Neural progenitor cell (in vitro differentiated cells): ENCODE results near the gene LHX4. TPM values are rescaled to one million over a fixed set of nuclear protein-coding genes. Genes with fewer than 3 reads are reported as not detected.
A peak's percentile ranks its signal among the peaks of the same experiment; 100 is the strongest.

ENCODE experiments used
- DNase-seq: peaks from one replicate; pipeline ENCODE4 v3.0.0-alpha.2; 2016; ENCODE audit warnings: low spot score
- H2AFZ ChIP-seq: fragments of 200-600 bp; sonication (generic); replicated peaks from 2 replicates; pipeline ENCODE4 v1.6.1; 2016; ENCODE audit warnings: antibody characterized with exemption
- H3F3A ChIP-seq: fragments of 200-600 bp; sonication (generic); 2 replicates; pipeline ENCODE4 v1.6.1; 2016; ENCODE audit warnings: antibody characterized with exemption, low read depth
- H3K27ac ChIP-seq: fragments of 200-600 bp; sonication (generic); 2 replicates; pipeline ENCODE4 v1.5.1; 2016; ENCODE audit warnings: mild to moderate bottlenecking
- H3K27me3 ChIP-seq: fragments of 200-600 bp; sonication (generic); 2 replicates; pipeline ENCODE4 v1.6.1; 2016; ENCODE audit warnings: mild to moderate bottlenecking, moderate library complexity
- H3K36me3 ChIP-seq: fragments of 200-600 bp; sonication (generic); 2 replicates; pipeline ENCODE4 v1.5.1; 2016
- H3K4me1 ChIP-seq: fragments of 200-600 bp; sonication (generic); 2 replicates; pipeline ENCODE4 v1.6.1; 2016; ENCODE audit warnings: mixed run types
- H3K4me2 ChIP-seq: fragments of 200-600 bp; sonication (generic); 2 replicates; pipeline ENCODE4 v1.6.1; 2016
- H3K4me3 ChIP-seq: fragments of 200-600 bp; sonication (generic); 2 replicates; pipeline ENCODE4 v1.5.1; 2016
- H3K79me2 ChIP-seq: fragments of 200-600 bp; sonication (generic); 2 replicates; pipeline ENCODE4 v1.6.1; 2016; ENCODE audit warnings: low read depth
- H3K9ac ChIP-seq: fragments of 200-600 bp; sonication (generic); 2 replicates; pipeline ENCODE4 v1.6.1; 2016
- H3K9me3 ChIP-seq: fragments of 200-600 bp; sonication (generic); 2 replicates; pipeline ENCODE4 v1.5.1; 2016; ENCODE audit warnings: low read depth
- H4K20me1 ChIP-seq: fragments of 200-600 bp; sonication (generic); 2 replicates; pipeline ENCODE4 v1.6.1; 2016; ENCODE audit warnings: low read depth
- H3K27ac Mint-ChIP-seq: 3 replicates; pipeline ENCODE4 v1.8.0; 2021; ENCODE audit warnings: mixed read lengths
- H3K27me3 Mint-ChIP-seq: 2 replicates; pipeline ENCODE4 v1.8.0; 2022; ENCODE audit warnings: low read depth, mild to moderate bottlenecking, inconsistent platforms, moderate library complexity, mixed read lengths; ENCODE audit not compliant: insufficient read depth
- H3K36me3 Mint-ChIP-seq: 3 replicates; pipeline ENCODE4 v1.8.0; 2021; ENCODE audit warnings: mixed read lengths
- H3K4me1 Mint-ChIP-seq: 3 replicates; pipeline ENCODE4 v1.8.0; 2021; ENCODE audit warnings: mixed read lengths
- H3K4me3 Mint-ChIP-seq: 3 replicates; pipeline ENCODE4 v1.8.0; 2021; ENCODE audit warnings: mild to moderate bottlenecking, moderate library complexity, mixed read lengths
- H3K9me3 Mint-ChIP-seq: 3 replicates; pipeline ENCODE4 v1.8.0; 2020; ENCODE audit warnings: mixed read lengths
- EZH2 ChIP-seq: fragments of 200-600 bp; sonication (generic); IDR thresholded peaks from 2 replicates; pipeline ENCODE4 v1.6.1; 2017; ENCODE audit warnings: antibody characterized with exemption, mild to moderate bottlenecking, moderate library complexity
- EZH2phosphoT487 ChIP-seq: fragments of 200-600 bp; sonication (generic); IDR thresholded peaks from 2 replicates; pipeline ENCODE4 v1.6.1; 2017; ENCODE audit warnings: antibody characterized with exemption
- total RNA-seq: library from RNA; depleted of rRNA; stranded (reverse); fragments of >200 nt; gene quantifications from 2 replicates; pipeline ENCODE4 v1.2.3, GENCODE V29; 2015; ENCODE audit warnings: low replicate concordance
- TF ChIP-seq, protein P1 (sequence below): fragments of 200-600 bp; sonication (generic); IDR thresholded peaks from 2 replicates; pipeline ENCODE4 v1.5.1; 2017; ENCODE audit warnings: antibody characterized with exemption, mild to moderate bottlenecking

The LHX4 gene
- total RNA-seq, 1 donor from 2014 or later: not detected

DNA sequence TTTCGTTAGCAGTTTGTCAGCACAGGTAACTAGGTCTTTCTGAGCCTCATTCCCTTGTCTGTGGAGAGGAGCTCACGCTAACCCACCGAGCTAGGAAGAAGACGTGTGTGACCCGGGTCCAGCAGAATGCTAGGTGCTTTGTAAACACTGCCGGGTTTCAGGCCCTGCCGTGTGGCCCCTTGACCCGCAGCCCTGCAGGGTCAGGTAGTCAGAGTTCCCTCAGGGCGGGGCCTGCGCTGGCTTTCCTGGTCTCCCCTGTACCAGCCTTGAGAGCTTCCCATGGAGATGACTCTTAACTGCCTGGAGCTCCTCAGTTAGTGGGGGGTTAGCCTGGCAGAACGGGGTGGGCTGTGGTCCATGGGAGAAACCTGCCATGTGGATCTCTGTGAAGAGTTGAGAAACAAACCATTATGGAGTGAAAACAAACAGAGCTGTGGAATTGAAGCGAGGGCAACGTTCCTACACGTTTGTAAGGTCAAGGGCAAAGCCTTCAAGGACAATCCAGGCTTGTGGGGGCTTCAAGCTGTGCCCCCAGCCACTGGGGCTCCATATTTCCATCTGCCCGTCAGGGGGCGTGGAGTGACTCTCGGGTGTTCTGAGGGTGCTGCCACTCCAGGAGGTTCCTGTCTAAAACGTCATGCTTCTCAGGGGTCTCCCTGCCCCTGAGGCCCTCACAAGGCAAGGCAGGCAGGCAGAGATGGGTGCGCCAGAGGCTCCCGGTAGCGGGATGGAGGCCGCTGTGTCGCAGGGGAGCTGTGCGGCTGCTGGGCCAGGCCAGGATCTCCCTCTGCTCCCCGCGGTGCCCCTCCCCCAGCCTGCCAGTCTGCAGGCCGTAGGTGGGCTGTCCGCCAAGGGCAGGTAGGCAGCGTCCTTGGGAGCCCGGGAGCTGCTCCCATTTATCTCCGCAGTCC, 23.8 kb downstream of the LHX4 start:
- H3K27ac Mint-ChIP-seq: no peak overlapping the region
- Histone ChIP-seq H3K27me3 (no peaks in the 10 kb centered on the region), H3K9ac (no peak overlapping the region), H3F3A (no peaks in the 10 kb centered on the region), H3K4me3 (no peak overlapping the region), H3K27ac (no peak overlapping the region), H3K9me3 (no peaks in the 10 kb centered on the region), H4K20me1 (no peaks in the 10 kb centered on the region), H2AFZ (no peak overlapping the region), H3K36me3 (no peaks in the 10 kb centered on the region), H3K4me2 (no peak overlapping the region), H3K4me1 (peaks cover 8% of the 10 kb centered on the region), H3K79me2 (no peaks in the 10 kb centered on the region)
- H3K27me3 Mint-ChIP-seq: peaks cover 10% of the 10 kb centered on the region
- H3K36me3 Mint-ChIP-seq: no peaks in the 10 kb centered on the region
- TF ChIP-seq, protein P1, sequence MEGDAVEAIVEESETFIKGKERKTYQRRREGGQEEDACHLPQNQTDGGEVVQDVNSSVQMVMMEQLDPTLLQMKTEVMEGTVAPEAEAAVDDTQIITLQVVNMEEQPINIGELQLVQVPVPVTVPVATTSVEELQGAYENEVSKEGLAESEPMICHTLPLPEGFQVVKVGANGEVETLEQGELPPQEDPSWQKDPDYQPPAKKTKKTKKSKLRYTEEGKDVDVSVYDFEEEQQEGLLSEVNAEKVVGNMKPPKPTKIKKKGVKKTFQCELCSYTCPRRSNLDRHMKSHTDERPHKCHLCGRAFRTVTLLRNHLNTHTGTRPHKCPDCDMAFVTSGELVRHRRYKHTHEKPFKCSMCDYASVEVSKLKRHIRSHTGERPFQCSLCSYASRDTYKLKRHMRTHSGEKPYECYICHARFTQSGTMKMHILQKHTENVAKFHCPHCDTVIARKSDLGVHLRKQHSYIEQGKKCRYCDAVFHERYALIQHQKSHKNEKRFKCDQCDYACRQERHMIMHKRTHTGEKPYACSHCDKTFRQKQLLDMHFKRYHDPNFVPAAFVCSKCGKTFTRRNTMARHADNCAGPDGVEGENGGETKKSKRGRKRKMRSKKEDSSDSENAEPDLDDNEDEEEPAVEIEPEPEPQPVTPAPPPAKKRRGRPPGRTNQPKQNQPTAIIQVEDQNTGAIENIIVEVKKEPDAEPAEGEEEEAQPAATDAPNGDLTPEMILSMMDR: no peak
- no peak for TF ChIP-seq EZH2phosphoT487
- TF ChIP-seq EZH2: no peak
- H3K4me3 Mint-ChIP-seq: no peak overlapping the region
- H3K9me3 Mint-ChIP-seq: no peaks in the 10 kb centered on the region
- H3K4me1 Mint-ChIP-seq: peaks cover 30% of the 10 kb centered on the region
- no peak for DNase-seq

DNA sequence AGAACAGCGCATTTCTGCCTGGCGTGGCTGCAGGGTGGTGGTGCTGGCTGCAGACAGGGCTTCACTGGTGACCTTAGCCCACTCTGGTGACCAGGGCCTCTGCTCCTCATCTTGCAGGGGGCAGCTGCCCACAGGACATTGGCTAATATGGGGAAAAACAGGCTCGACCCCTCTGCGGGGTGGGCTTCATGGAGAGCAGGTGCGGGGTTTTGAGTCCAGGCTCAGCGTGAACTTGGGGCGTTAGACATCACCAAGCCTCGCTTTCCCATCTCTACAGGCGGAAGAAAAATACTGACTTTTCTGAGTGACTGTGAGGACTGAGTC, 24.4 kb downstream of the LHX4 start:
- H3K4me1 Mint-ChIP-seq: peaks cover 30% of the 10 kb centered on the region
- no peaks in the 10 kb centered on the region for H3F3A ChIP-seq
- H3K27me3 Mint-ChIP-seq: peaks cover 13% of the 10 kb centered on the region
- no peaks in the 10 kb centered on the region for H4K20me1 ChIP-seq
- H3K27ac Mint-ChIP-seq: peak overlapping the region; percentile 50
- H3K4me3 ChIP-seq: no peak overlapping the region
- H3K9me3 Mint-ChIP-seq: no peaks in the 10 kb centered on the region
- no peak overlapping the region for H3K27ac ChIP-seq
- TF ChIP-seq EZH2 (no peak), EZH2phosphoT487 (no peak)
- TF ChIP-seq, protein P1: no peak
- H3K9me3 ChIP-seq: no peaks in the 10 kb centered on the region
- no peak overlapping the region for H3K4me2 ChIP-seq
- no peak overlapping the region for H2AFZ ChIP-seq
- no peaks in the 10 kb centered on the region for H3K79me2 ChIP-seq
- no peak overlapping the region for H3K4me3 Mint-ChIP-seq
- H3K27me3 ChIP-seq: no peaks in the 10 kb centered on the region
- peaks cover 8% of the 10 kb centered on the region for H3K4me1 ChIP-seq
- no peaks in the 10 kb centered on the region for H3K36me3 Mint-ChIP-seq
- H3K9ac ChIP-seq: no peak overlapping the region
- no peak for DNase-seq
- no peaks in the 10 kb centered on the region for H3K36me3 ChIP-seq

- no peak overlapping the region for H3K27ac ChIP-seq
- DNase-seq: peak; percentile 63
Measured at GRCh38 chr1:180254854-180255253, 24.8 kb downstream of the LHX4 start.

More at GRCh38 chr1:180254854-180255253, 24.8 kb downstream of the LHX4 start:
- H3K9me3 ChIP-seq: no peaks in the 10 kb centered on the region
- peaks cover 16% of the 10 kb centered on the region for H3K27me3 Mint-ChIP-seq
- no peak overlapping the region for H3K4me2 ChIP-seq
- H3K36me3 Mint-ChIP-seq: no peaks in the 10 kb centered on the region
- TF ChIP-seq EZH2 (no peak), EZH2phosphoT487 (no peak)
- TF ChIP-seq, protein P1: no peak
- H3K9me3 Mint-ChIP-seq: no peaks in the 10 kb centered on the region
- H3K4me3 ChIP-seq: no peak overlapping the region
- no peaks in the 10 kb centered on the region for H3K79me2 ChIP-seq
- peaks cover 8% of the 10 kb centered on the region for H3K4me1 ChIP-seq
- no peak overlapping the region for H3K9ac ChIP-seq
- H3K4me3 Mint-ChIP-seq: no peak overlapping the region
- peak overlapping the region; percentile 50 for H3K27ac Mint-ChIP-seq
- no peak overlapping the region for H2AFZ ChIP-seq
- H3F3A ChIP-seq: no peaks in the 10 kb centered on the region
- no peaks in the 10 kb centered on the region for H3K36me3 ChIP-seq
- H3K4me1 Mint-ChIP-seq: peaks cover 30% of the 10 kb centered on the region
- H4K20me1 ChIP-seq: no peaks in the 10 kb centered on the region
- no peaks in the 10 kb centered on the region for H3K27me3 ChIP-seq
